Measurements from ENCODE around the gene SOX6. TPM values are rescaled to one million over a fixed set of nuclear protein-coding genes. Genes with fewer than 3 reads are reported as not detected.

Gene SOX6
- total RNA-seq, 1 donor from 2014 or later, result 13.2 TPM

DNA sequence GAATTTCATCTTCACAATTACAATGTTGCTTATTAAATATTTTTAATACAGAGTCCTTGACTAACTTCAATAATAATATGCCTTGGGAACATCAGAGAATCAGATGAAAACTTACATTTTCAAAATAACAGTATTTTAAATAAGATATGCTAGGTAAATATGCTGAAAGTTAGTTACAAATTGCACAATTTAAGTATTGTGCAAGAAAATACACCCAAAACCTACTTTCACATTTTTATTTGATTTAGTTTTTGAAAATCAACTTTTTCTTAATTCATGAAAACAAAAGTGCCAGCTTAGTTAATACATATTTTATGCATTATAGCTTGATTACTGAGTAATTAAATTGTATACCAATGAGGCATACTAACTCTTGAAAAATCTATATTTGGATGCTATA, 76.8 kb downstream of the SOX6 start:
- Histone ChIP-seq H3K9ac (ENCODE audit: low read length) (no peak overlapping the region), H3K9me3 (ENCODE audit: insufficient read depth, low read depth, low read length) (no peaks in the 10 kb centered on the region), H2AFZ (ENCODE audit: low read depth, low read length) (no peak overlapping the region), H4K20me1 (ENCODE audit: insufficient read depth, low read length) (no peaks in the 10 kb centered on the region), H3K36me3 (ENCODE audit: insufficient read depth, low read length) (no peaks in the 10 kb centered on the region), H3K79me2 (ENCODE audit: insufficient read depth, low read length) (no peaks in the 10 kb centered on the region), H3K4me2 (ENCODE audit: low read length) (no peak overlapping the region), H3K4me3 (ENCODE audit: insufficient read depth, low read depth, low read length) (no peak overlapping the region), H3K27me3 (ENCODE audit: insufficient read depth, low read length) (no peaks in the 10 kb centered on the region), H3K27ac (ENCODE audit: low read depth, low read length) (no peak overlapping the region), H3K4me1 (ENCODE audit: insufficient read depth, low read length) (no peaks in the 10 kb centered on the region)
- H3K4me3 Mint-ChIP-seq (ENCODE audit: unreplicated experiment), result no peak overlapping the region
- no peaks in the 10 kb centered on the region for H3K9me3 Mint-ChIP-seq (ENCODE audit: unreplicated experiment)
- H3K27ac Mint-ChIP-seq (ENCODE audit: unreplicated experiment), result no peak overlapping the region
- H3K36me3 Mint-ChIP-seq (ENCODE audit: low read depth, unreplicated experiment), result no peaks in the 10 kb centered on the region
- H3K27me3 Mint-ChIP-seq (ENCODE audit: low read depth, unreplicated experiment), result no peaks in the 10 kb centered on the region
- DNase-seq (ENCODE audit: low read depth), result no peak
- TF ChIP-seq, protein P1, sequence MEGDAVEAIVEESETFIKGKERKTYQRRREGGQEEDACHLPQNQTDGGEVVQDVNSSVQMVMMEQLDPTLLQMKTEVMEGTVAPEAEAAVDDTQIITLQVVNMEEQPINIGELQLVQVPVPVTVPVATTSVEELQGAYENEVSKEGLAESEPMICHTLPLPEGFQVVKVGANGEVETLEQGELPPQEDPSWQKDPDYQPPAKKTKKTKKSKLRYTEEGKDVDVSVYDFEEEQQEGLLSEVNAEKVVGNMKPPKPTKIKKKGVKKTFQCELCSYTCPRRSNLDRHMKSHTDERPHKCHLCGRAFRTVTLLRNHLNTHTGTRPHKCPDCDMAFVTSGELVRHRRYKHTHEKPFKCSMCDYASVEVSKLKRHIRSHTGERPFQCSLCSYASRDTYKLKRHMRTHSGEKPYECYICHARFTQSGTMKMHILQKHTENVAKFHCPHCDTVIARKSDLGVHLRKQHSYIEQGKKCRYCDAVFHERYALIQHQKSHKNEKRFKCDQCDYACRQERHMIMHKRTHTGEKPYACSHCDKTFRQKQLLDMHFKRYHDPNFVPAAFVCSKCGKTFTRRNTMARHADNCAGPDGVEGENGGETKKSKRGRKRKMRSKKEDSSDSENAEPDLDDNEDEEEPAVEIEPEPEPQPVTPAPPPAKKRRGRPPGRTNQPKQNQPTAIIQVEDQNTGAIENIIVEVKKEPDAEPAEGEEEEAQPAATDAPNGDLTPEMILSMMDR (IDR thresholded peaks at IDR 0.05; ENCODE audit: insufficient read depth, low read depth, low read length), result no peak
- TF ChIP-seq EZH2 (IDR thresholded peaks at IDR 0.05; ENCODE audit: insufficient read depth, low read length), result no peak
- no peak for FAIRE-seq
- H3K4me1 Mint-ChIP-seq (ENCODE audit: low read depth, unreplicated experiment), result no peaks in the 10 kb centered on the region

DNA sequence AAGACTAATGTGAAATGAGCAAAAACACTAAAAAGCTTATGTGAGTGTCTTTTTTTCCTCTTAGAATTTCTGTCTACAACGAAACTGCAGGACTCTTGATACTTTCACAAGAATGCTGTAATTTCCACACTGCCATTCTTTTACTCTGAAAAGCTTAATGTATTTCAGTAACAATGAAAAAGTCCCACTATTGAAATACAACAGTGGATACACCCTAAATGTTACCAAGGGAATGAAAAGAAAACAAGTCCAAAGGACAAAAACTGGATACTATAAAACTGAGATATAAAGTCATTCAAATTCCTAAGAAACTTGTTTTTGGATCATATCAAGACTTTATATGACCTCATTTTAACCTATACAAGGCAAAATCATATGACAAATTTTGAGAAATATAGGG, 77.4 kb downstream of the SOX6 start:
- no peaks in the 10 kb centered on the region for H3K79me2 ChIP-seq (ENCODE audit: insufficient read depth, low read length)
- H3K27me3 ChIP-seq (ENCODE audit: insufficient read depth, low read length), result no peaks in the 10 kb centered on the region
- Mint-ChIP-seq H3K4me3 (ENCODE audit: unreplicated experiment) (no peak overlapping the region), H3K36me3 (ENCODE audit: low read depth, unreplicated experiment) (no peaks in the 10 kb centered on the region), H3K4me1 (ENCODE audit: low read depth, unreplicated experiment) (no peaks in the 10 kb centered on the region), H3K27me3 (ENCODE audit: low read depth, unreplicated experiment) (no peaks in the 10 kb centered on the region), H3K27ac (ENCODE audit: unreplicated experiment) (no peak overlapping the region), H3K9me3 (ENCODE audit: unreplicated experiment) (no peaks in the 10 kb centered on the region)
- H2AFZ ChIP-seq (ENCODE audit: low read depth, low read length), result no peak overlapping the region
- H3K9ac ChIP-seq (ENCODE audit: low read length), result no peak overlapping the region
- H3K4me1 ChIP-seq (ENCODE audit: insufficient read depth, low read length), result no peaks in the 10 kb centered on the region
- no peaks in the 10 kb centered on the region for H3K36me3 ChIP-seq (ENCODE audit: insufficient read depth, low read length)
- H3K4me3 ChIP-seq (ENCODE audit: insufficient read depth, low read depth, low read length), result no peak overlapping the region
- H4K20me1 ChIP-seq (ENCODE audit: insufficient read depth, low read length), result no peaks in the 10 kb centered on the region
- FAIRE-seq, result no peak
- no peaks in the 10 kb centered on the region for H3K9me3 ChIP-seq (ENCODE audit: insufficient read depth, low read depth, low read length)
- DNase-seq (ENCODE audit: low read depth), result no peak
- no peak overlapping the region for H3K4me2 ChIP-seq (ENCODE audit: low read length)
- H3K27ac ChIP-seq (ENCODE audit: low read depth, low read length), result no peak overlapping the region
- TF ChIP-seq, protein P1 (IDR thresholded peaks at IDR 0.05; ENCODE audit: insufficient read depth, low read depth, low read length), result no peak
- TF ChIP-seq EZH2 (IDR thresholded peaks at IDR 0.05; ENCODE audit: insufficient read depth, low read length), result no peak

DNA sequence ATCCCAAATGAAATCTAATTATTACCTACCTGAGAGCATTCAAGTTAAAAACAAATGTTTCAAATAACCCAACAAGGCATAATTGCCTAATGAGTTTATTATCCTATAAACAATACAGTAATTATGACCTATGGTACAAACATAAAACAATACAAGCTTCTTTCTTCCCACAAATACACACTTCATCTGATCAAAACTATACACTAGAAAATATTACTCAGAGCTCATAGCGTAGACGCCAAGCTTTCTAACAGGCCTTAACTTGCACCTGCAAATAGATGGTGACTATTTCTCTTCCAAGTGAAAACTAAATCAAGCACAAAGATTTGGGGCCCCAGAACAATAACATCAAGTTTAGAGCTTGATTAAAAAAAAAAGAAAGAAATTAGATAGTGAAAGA, 78.1 kb downstream of the SOX6 start:
- H3K4me3 ChIP-seq (ENCODE audit: insufficient read depth, low read depth, low read length), result no peak overlapping the region
- Mint-ChIP-seq H3K4me3 (ENCODE audit: unreplicated experiment) (no peak overlapping the region), H3K9me3 (ENCODE audit: unreplicated experiment) (no peaks in the 10 kb centered on the region), H3K27me3 (ENCODE audit: low read depth, unreplicated experiment) (no peaks in the 10 kb centered on the region), H3K27ac (ENCODE audit: unreplicated experiment) (no peak overlapping the region), H3K4me1 (ENCODE audit: low read depth, unreplicated experiment) (no peaks in the 10 kb centered on the region), H3K36me3 (ENCODE audit: low read depth, unreplicated experiment) (no peaks in the 10 kb centered on the region)
- H3K9me3 ChIP-seq (ENCODE audit: insufficient read depth, low read depth, low read length), result no peaks in the 10 kb centered on the region
- H3K79me2 ChIP-seq (ENCODE audit: insufficient read depth, low read length), result no peaks in the 10 kb centered on the region
- no peak for FAIRE-seq
- no peaks in the 10 kb centered on the region for H3K4me1 ChIP-seq (ENCODE audit: insufficient read depth, low read length)
- H3K4me2 ChIP-seq (ENCODE audit: low read length), result no peak overlapping the region
- no peaks in the 10 kb centered on the region for H3K36me3 ChIP-seq (ENCODE audit: insufficient read depth, low read length)
- TF ChIP-seq, protein P1 (IDR thresholded peaks at IDR 0.05; ENCODE audit: insufficient read depth, low read depth, low read length), result no peak
- no peak for TF ChIP-seq EZH2 (IDR thresholded peaks at IDR 0.05; ENCODE audit: insufficient read depth, low read length)
- H3K27me3 ChIP-seq (ENCODE audit: insufficient read depth, low read length), result no peaks in the 10 kb centered on the region
- DNase-seq (ENCODE audit: low read depth), result no peak
- H3K9ac ChIP-seq (ENCODE audit: low read length), result no peak overlapping the region
- H3K27ac ChIP-seq (ENCODE audit: low read depth, low read length), result no peak overlapping the region
- H4K20me1 ChIP-seq (ENCODE audit: insufficient read depth, low read length), result no peaks in the 10 kb centered on the region
- H2AFZ ChIP-seq (ENCODE audit: low read depth, low read length), result no peak overlapping the region

Measured in astrocyte (in vitro differentiated cells and primary cell).